Inferior parietal cortex (tissue), 1 donor: ENCODE measurements around the gene CR1.
"Not testable (repeated sequence)": the region's sequence is repeated elsewhere in the genome, so short reads cannot be mapped to it uniquely, and the experiment has no call there.

ENCODE experiments used
- DNase-seq: peaks from one replicate; pipeline ENCODE4 v3.0.0-alpha.2; 2016; ENCODE audit errors: extremely low spot score

Gene CR1

DNA sequence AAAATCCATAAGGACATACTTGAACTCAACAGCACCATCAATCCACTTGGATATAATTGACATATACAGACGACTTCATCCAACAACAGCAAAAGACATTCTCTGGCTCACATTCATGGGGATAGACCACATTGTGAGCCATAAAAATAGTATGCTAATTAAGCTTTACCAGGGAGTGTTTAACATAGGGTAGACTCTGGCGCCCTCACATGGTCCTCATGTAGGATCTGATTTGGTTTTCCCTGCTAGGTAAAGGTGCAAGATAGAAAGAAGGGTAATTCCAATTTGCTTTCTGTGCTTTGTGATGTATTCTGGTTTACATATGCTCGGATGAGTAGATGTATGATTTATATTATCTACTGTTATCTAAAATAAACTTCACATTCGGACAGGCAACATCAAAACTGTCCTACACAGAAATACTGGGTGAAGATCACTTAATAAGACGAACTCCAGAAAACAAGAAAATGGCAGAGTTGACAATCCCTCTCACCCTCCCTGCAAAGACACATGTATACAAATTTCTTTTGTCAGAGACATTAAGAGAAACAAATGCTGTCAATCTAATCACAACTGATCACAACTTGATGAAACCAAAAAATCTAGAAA is 176.7 kb downstream of the CR1 start:
- peak; percentile 22 for DNase-seq

DNA sequence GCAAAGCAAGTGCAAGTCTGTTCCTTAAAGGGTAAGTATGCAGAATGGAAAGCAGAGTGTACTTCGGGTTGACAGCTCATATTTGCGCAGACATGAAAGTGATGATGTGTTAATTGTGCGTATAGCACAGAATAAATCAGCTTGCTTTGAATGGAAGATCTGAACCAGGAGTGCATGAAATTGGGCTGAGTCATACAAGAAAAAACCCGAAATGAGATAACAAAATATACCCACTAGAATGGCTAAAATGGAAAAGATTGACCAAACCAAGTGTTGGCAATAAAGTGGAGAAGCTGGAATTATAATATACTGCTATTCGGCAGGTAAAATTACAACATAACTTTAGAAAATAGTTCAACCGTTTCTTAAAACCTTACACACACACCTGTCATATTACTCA is 177.4 kb downstream of the CR1 start:
- no peak for DNase-seq

- no peak for DNase-seq
These were observed 180.2 kb downstream of the CR1 start for GRCh38 chr1:207676153-207676552.

DNA sequence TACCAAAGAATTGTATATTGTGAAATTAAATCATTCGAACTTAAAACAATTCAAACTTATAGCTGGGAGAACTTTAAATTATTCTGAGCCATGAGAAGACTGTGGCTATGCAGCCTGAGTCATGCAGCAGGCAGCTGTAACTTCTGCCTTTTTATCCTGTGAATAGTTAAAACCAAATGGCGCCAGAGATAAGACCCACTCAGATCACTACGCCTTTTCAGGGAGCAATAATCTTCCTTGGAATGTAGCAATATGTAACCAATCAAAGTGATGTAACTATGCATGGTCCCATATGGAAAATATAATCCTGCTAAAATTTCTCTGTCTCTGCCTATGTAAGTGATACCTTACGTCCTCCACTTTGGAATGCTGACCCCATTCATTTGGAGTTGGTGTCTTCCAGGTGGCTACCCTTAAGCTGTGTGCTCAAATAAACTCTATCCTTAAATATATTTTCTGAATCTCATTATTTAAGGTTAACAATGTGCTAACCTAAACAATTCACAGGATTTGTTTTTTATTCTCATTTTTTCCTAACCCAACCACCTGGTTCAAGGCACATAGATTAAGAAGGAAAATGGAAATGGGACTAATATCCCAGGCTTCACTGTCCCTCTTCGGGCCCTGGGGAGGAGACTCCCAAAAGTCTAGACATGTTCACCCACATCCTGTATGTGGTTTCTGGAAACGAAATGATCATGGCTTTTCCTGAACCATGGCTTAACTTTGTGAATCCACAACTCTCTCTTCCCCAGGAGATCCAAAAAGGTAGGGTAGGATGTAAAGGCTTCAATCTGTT is 184.8 kb downstream of the CR1 start:
- not testable (repeated sequence) for DNase-seq

- DNase-seq, result not testable (repeated sequence)
These were observed 187.0 kb downstream of the CR1 start for GRCh38 chr1:207682872-207683434.

DNA sequence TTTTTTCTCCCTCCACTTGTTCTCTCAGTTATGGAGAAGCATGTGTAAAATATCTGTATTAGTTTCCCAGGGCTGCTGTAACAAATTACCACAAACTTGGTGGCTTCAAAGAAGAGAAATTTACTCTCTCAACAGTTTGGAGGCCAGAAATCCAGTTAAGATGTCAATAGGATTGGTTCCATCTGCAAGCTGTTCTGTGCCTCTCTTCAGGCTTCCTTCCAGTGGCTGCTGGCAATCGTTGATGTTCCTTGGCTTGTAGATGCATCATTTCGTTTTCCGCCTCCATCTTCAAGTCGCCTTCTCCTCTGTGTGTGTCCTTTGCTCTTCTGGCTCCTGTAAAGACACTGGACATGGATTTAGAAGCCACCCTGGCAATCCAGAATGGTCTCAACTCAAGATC is 194.6 kb downstream of the CR1 start:
- not testable (repeated sequence) for DNase-seq

- DNase-seq, result no peak
These were observed 195.1 kb downstream of the CR1 start for GRCh38 chr1:207691010-207691409.
